Measurements from ENCODE around the gene TTC3. TPM values are rescaled to one million over a fixed set of nuclear protein-coding genes. Genes with fewer than 3 reads are reported as not detected.
"Not testable (repeated sequence)": the region's sequence is repeated elsewhere in the genome, so short reads cannot be mapped to it uniquely, and the experiment has no call there.

TTC3 gene
- polyA plus RNA-seq, 2 donors, result 16.9 to 17.4 TPM

GRCh38 chr21:37106998-37107397 is 33.9 kb downstream of the TTC3 start:
- Histone ChIP-seq H3K27me3 (ENCODE audit: control insufficient read depth in 1 of 2, insufficient read depth in 2 of 2, low read length in 2 of 2) (no peaks in the 10 kb centered on the region), H3K9me3 (ENCODE audit: control insufficient read depth in 2 of 2, insufficient read depth in 1 of 2, low read depth in 1 of 2, low read length in 1 of 2) (peaks cover 0 to 2% of the 10 kb centered on the region in 2 donors), H3K27ac (ENCODE audit: low read depth in 2 of 2, low read length in 1 of 2) (no peak overlapping the region), H3K4me1 (ENCODE audit: control insufficient read depth in 2 of 2, insufficient read depth in 2 of 2, low read length in 1 of 2) (no peaks in the 10 kb centered on the region), H3K36me3 (ENCODE audit: control insufficient read depth in 2 of 2, insufficient read depth in 2 of 2, low read length in 1 of 2) (no peaks in the 10 kb centered on the region), H3K4me3 (ENCODE audit: low read depth in 1 of 2, low read length in 2 of 2) (no peak overlapping the region)
- 93 to 94% methylated on average over 2 of the region's 2 CpGs for WGBS, 2 donors

GRCh38 chr21:37111029-37111428 is 38.0 kb downstream of the TTC3 start:
- not testable (repeated sequence) for H3K36me3 ChIP-seq (ENCODE audit: control insufficient read depth in 2 of 2, insufficient read depth in 2 of 2, low read length in 1 of 2); H3K9me3 ChIP-seq (ENCODE audit: control insufficient read depth in 2 of 2, insufficient read depth in 1 of 2, low read depth in 1 of 2, low read length in 1 of 2); H3K27me3 ChIP-seq (ENCODE audit: control insufficient read depth in 1 of 2, insufficient read depth in 2 of 2, low read length in 2 of 2); H3K4me3 ChIP-seq (ENCODE audit: low read depth in 1 of 2, low read length in 2 of 2); H3K4me1 ChIP-seq (ENCODE audit: control insufficient read depth in 2 of 2, insufficient read depth in 2 of 2, low read length in 1 of 2); H3K27ac ChIP-seq (ENCODE audit: low read depth in 2 of 2, low read length in 1 of 2)
- WGBS, 2 donors, result 93 to 96% methylated on average over 4 to 5 of the region's 6 CpGs

GRCh38 chr21:37114301-37114700 is 41.2 kb downstream of the TTC3 start:
- H3K4me3 ChIP-seq (ENCODE audit: low read depth in 1 of 2, low read length in 2 of 2); H3K9me3 ChIP-seq (ENCODE audit: control insufficient read depth in 2 of 2, insufficient read depth in 1 of 2, low read depth in 1 of 2, low read length in 1 of 2); H3K27me3 ChIP-seq (ENCODE audit: control insufficient read depth in 1 of 2, insufficient read depth in 2 of 2, low read length in 2 of 2); H3K36me3 ChIP-seq (ENCODE audit: control insufficient read depth in 2 of 2, insufficient read depth in 2 of 2, low read length in 1 of 2); H3K4me1 ChIP-seq (ENCODE audit: control insufficient read depth in 2 of 2, insufficient read depth in 2 of 2, low read length in 1 of 2); H3K27ac ChIP-seq (ENCODE audit: low read depth in 2 of 2, low read length in 1 of 2): not testable (repeated sequence)
- WGBS, 2 donors, result 78 to 83% methylated on average over 1 of the region's 3 CpGs

GRCh38 chr21:37116459-37116858 is 43.4 kb downstream of the TTC3 start:
- not testable (repeated sequence) for H3K27ac ChIP-seq (ENCODE audit: low read depth in 2 of 2, low read length in 1 of 2); H3K36me3 ChIP-seq (ENCODE audit: control insufficient read depth in 2 of 2, insufficient read depth in 2 of 2, low read length in 1 of 2); H3K4me1 ChIP-seq (ENCODE audit: control insufficient read depth in 2 of 2, insufficient read depth in 2 of 2, low read length in 1 of 2); H3K9me3 ChIP-seq (ENCODE audit: control insufficient read depth in 2 of 2, insufficient read depth in 1 of 2, low read depth in 1 of 2, low read length in 1 of 2); H3K27me3 ChIP-seq (ENCODE audit: control insufficient read depth in 1 of 2, insufficient read depth in 2 of 2, low read length in 2 of 2); H3K4me3 ChIP-seq (ENCODE audit: low read depth in 1 of 2, low read length in 2 of 2)
- 84 to 90% methylated on average over 2 of the region's 2 CpGs for WGBS, 2 donors

- Histone ChIP-seq H3K9me3 (ENCODE audit: control insufficient read depth in 2 of 2, insufficient read depth in 1 of 2, low read depth in 1 of 2, low read length in 1 of 2) (no peaks in the 10 kb centered on the region), H3K4me3 (ENCODE audit: low read depth in 1 of 2, low read length in 2 of 2) (no peak overlapping the region), H3K4me1 (ENCODE audit: control insufficient read depth in 2 of 2, insufficient read depth in 2 of 2, low read length in 1 of 2) (no peaks in the 10 kb centered on the region), H3K36me3 (ENCODE audit: control insufficient read depth in 2 of 2, insufficient read depth in 2 of 2, low read length in 1 of 2) (no peaks in the 10 kb centered on the region), H3K27ac (ENCODE audit: low read depth in 2 of 2, low read length in 1 of 2) (no peak overlapping the region), H3K27me3 (ENCODE audit: control insufficient read depth in 1 of 2, insufficient read depth in 2 of 2, low read length in 2 of 2) (no peaks in the 10 kb centered on the region)
Observed at GRCh38 chr21:37117204-37117603, 44.1 kb downstream of the TTC3 start.

GRCh38 chr21:37118187-37118826 is 45.3 kb downstream of the TTC3 start:
- WGBS, 2 donors, result 0 to 11% methylated on average over 1 of the region's 1 CpG
- Histone ChIP-seq H3K4me3 (ENCODE audit: low read depth in 1 of 2, low read length in 2 of 2) (no peak overlapping the region), H3K27ac (ENCODE audit: low read depth in 2 of 2, low read length in 1 of 2) (no peak overlapping the region), H3K36me3 (ENCODE audit: control insufficient read depth in 2 of 2, insufficient read depth in 2 of 2, low read length in 1 of 2) (no peaks in the 10 kb centered on the region), H3K27me3 (ENCODE audit: control insufficient read depth in 1 of 2, insufficient read depth in 2 of 2, low read length in 2 of 2) (no peaks in the 10 kb centered on the region), H3K4me1 (ENCODE audit: control insufficient read depth in 2 of 2, insufficient read depth in 2 of 2, low read length in 1 of 2) (no peaks in the 10 kb centered on the region), H3K9me3 (ENCODE audit: control insufficient read depth in 2 of 2, insufficient read depth in 1 of 2, low read depth in 1 of 2, low read length in 1 of 2) (no peaks in the 10 kb centered on the region)

- H3K36me3 ChIP-seq (ENCODE audit: control insufficient read depth in 2 of 2, insufficient read depth in 2 of 2, low read length in 1 of 2), result no peaks in the 10 kb centered on the region
- no peaks in the 10 kb centered on the region for H3K9me3 ChIP-seq (ENCODE audit: control insufficient read depth in 2 of 2, insufficient read depth in 1 of 2, low read depth in 1 of 2, low read length in 1 of 2)
- 83 to 91% methylated on average over 6 of the region's 6 CpGs for WGBS, 2 donors
- no peak overlapping the region for H3K4me3 ChIP-seq (ENCODE audit: low read depth in 1 of 2, low read length in 2 of 2)
- H3K27ac ChIP-seq (ENCODE audit: low read depth in 2 of 2, low read length in 1 of 2), result no peak overlapping the region
- H3K27me3 ChIP-seq (ENCODE audit: control insufficient read depth in 1 of 2, insufficient read depth in 2 of 2, low read length in 2 of 2), result no peaks in the 10 kb centered on the region
- no peaks in the 10 kb centered on the region for H3K4me1 ChIP-seq (ENCODE audit: control insufficient read depth in 2 of 2, insufficient read depth in 2 of 2, low read length in 1 of 2)
Observed at GRCh38 chr21:37119421-37120218, 46.6 kb downstream of the TTC3 start.

GRCh38 chr21:37128076-37128475 is 55.0 kb downstream of the TTC3 start:
- Histone ChIP-seq H3K27me3 (ENCODE audit: control insufficient read depth in 1 of 2, insufficient read depth in 2 of 2, low read length in 2 of 2) (no peaks in the 10 kb centered on the region), H3K4me3 (ENCODE audit: low read depth in 1 of 2, low read length in 2 of 2) (no peak overlapping the region), H3K27ac (ENCODE audit: low read depth in 2 of 2, low read length in 1 of 2) (peak overlapping the region; percentile 31 to 64), H3K9me3 (ENCODE audit: control insufficient read depth in 2 of 2, insufficient read depth in 1 of 2, low read depth in 1 of 2, low read length in 1 of 2) (no peaks in the 10 kb centered on the region), H3K4me1 (ENCODE audit: control insufficient read depth in 2 of 2, insufficient read depth in 2 of 2, low read length in 1 of 2) (no peaks in the 10 kb centered on the region), H3K36me3 (ENCODE audit: control insufficient read depth in 2 of 2, insufficient read depth in 2 of 2, low read length in 1 of 2) (peaks cover 0 to 7% of the 10 kb centered on the region in 2 donors)

GRCh38 chr21:37130971-37131370 is 57.9 kb downstream of the TTC3 start:
- no peak overlapping the region for H3K27ac ChIP-seq (ENCODE audit: low read depth in 2 of 2, low read length in 1 of 2)
- no peaks in the 10 kb centered on the region for H3K4me1 ChIP-seq (ENCODE audit: control insufficient read depth in 2 of 2, insufficient read depth in 2 of 2, low read length in 1 of 2)
- 85 to 91% methylated on average over 2 of the region's 2 CpGs for WGBS, 2 donors
- H3K9me3 ChIP-seq (ENCODE audit: control insufficient read depth in 2 of 2, insufficient read depth in 1 of 2, low read depth in 1 of 2, low read length in 1 of 2), result no peaks in the 10 kb centered on the region
- no peaks in the 10 kb centered on the region for H3K27me3 ChIP-seq (ENCODE audit: control insufficient read depth in 1 of 2, insufficient read depth in 2 of 2, low read length in 2 of 2)
- peaks cover 0 to 7% of the 10 kb centered on the region in 2 donors for H3K36me3 ChIP-seq (ENCODE audit: control insufficient read depth in 2 of 2, insufficient read depth in 2 of 2, low read length in 1 of 2)
- H3K4me3 ChIP-seq (ENCODE audit: low read depth in 1 of 2, low read length in 2 of 2), result no peak overlapping the region

GRCh38 chr21:37136261-37136660 is 63.2 kb downstream of the TTC3 start:
- Histone ChIP-seq H3K36me3 (ENCODE audit: control insufficient read depth in 2 of 2, insufficient read depth in 2 of 2, low read length in 1 of 2) (peaks cover 0 to 7% of the 10 kb centered on the region in 2 donors), H3K4me1 (ENCODE audit: control insufficient read depth in 2 of 2, insufficient read depth in 2 of 2, low read length in 1 of 2) (no peaks in the 10 kb centered on the region), H3K27ac (ENCODE audit: low read depth in 2 of 2, low read length in 1 of 2) (no peak overlapping the region), H3K9me3 (ENCODE audit: control insufficient read depth in 2 of 2, insufficient read depth in 1 of 2, low read depth in 1 of 2, low read length in 1 of 2) (no peaks in the 10 kb centered on the region), H3K27me3 (ENCODE audit: control insufficient read depth in 1 of 2, insufficient read depth in 2 of 2, low read length in 2 of 2) (no peaks in the 10 kb centered on the region), H3K4me3 (ENCODE audit: low read depth in 1 of 2, low read length in 2 of 2) (no peak overlapping the region)
- 87 to 94% methylated on average over 2 of the region's 2 CpGs for WGBS, 2 donors
